Cardiac muscle cell (in vitro differentiated cells and primary cell): Measurements from ENCODE around the gene NDUFAF8. TPM values are rescaled to one million over a fixed set of nuclear protein-coding genes. Genes with fewer than 3 reads are reported as not detected.

Experiments used
- DNase-seq, 2 donors: peaks; one replicate each; pipeline versions ENCODE4 v3.0.0 to v3.0.0-alpha.2; 2010 to 2017; ENCODE audit warnings: low read depth in 1 of 2, low spot score in 1 of 2
- H3K27ac ChIP-seq: fragments of 200-600 bp; sonication (generic); 2 replicates; pipeline ENCODE4 v1.5.1; 2016
- H3K27me3 ChIP-seq: fragments of 200-600 bp; sonication (generic); 2 replicates; pipeline ENCODE4 v1.6.0; 2016; ENCODE audit warnings: control low read depth
- H3K36me3 ChIP-seq: fragments of 200-600 bp; sonication (generic); 2 replicates; pipeline ENCODE4 v1.5.1; 2016; ENCODE audit warnings: control low read depth
- H3K4me1 ChIP-seq: fragments of 200-600 bp; sonication (generic); 2 replicates; pipeline ENCODE4 v1.8.1; 2017; ENCODE audit warnings: low read depth, mild to moderate bottlenecking, mixed run types
- H3K4me3 ChIP-seq: fragments of 200-600 bp; sonication (generic); 2 replicates; pipeline ENCODE4 v1.5.1; 2016; ENCODE audit warnings: mild to moderate bottlenecking
- H3K9me3 ChIP-seq: fragments of 200-600 bp; sonication (generic); 2 replicates; pipeline ENCODE4 v1.5.1; 2017; ENCODE audit warnings: low read depth, mild to moderate bottlenecking, control low read depth
- CTCF ChIP-seq: IDR thresholded peaks from 2 replicates; pipeline ENCODE4 v1.5.1; 2012; ENCODE audit warnings: low read depth, mild to moderate bottlenecking, low read length
- polyA plus RNA-seq: library from polyadenylated mRNA; unstranded; fragments of >200 nt; fragmentation: Nextera tagmentation; extraction: Ambion mirVana; gene quantifications from 2 replicates; pipeline ENCODE4 v1.2.1, GENCODE V29; 2016
- total RNA-seq: library from RNA; depleted of rRNA; stranded (reverse); fragments of >200 nt; gene quantifications from 2 replicates; pipeline ENCODE4 v1.2.3, GENCODE V29; 2016

Gene NDUFAF8
- total and polyA plus RNA-seq, 2 experiments from 2014 or later: 52.3 to 142 TPM

DNA sequence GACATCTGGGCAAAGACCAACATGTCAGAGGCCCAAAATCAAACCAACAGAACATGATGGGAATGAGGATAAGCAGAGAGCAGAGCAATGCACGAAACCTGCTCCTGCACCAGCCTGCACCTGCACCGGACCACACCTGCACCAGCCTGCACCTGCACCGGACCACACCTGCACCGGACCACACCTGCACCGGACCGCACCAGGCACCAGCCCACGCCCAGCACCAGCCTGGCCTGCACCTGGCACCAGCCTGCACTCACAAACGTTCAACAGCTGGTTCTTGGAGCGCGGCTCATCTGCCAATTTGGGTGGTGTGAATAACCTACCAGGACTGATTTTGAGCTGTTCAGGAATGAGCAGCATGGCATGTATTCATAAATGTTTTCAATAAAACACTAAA lies 34.5 kb upstream of the NDUFAF8 start:
- H3K36me3 ChIP-seq: no peaks in the 10 kb centered on the region
- TF ChIP-seq CTCF: no peak
- no peak overlapping the region for H3K4me3 ChIP-seq
- no peak overlapping the region for H3K27ac ChIP-seq
- H3K4me1 ChIP-seq: no peaks in the 10 kb centered on the region
- H3K9me3 ChIP-seq: no peaks in the 10 kb centered on the region
- DNase-seq: no peak
- no peaks in the 10 kb centered on the region for H3K27me3 ChIP-seq

- Histone ChIP-seq H3K36me3 (no peaks in the 10 kb centered on the region), H3K27me3 (no peaks in the 10 kb centered on the region)
Measured at GRCh38 chr17:81206166-81206565, 33.0 kb upstream of the NDUFAF8 start.

DNA sequence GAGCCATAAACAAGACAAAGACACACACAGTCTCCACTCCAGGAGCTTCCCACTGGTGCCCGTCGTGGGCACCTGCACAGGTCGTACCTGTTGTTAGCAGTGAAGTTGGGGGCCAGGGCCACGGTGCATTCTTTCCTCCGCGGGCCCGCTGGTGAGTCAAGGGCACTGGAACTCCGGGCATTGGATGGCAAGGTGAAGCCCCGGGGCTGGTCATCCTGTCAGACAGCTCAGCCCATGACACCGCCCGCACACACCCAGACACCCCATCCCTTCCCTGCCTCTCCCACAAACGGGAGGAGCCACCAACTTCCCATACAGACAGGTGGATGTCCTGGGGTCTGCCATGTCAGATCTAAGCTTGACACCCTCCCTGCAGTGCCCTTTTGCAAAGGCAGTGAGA lies 32.5 kb upstream of the NDUFAF8 start:
- Histone ChIP-seq H3K36me3 (no peaks in the 10 kb centered on the region), H3K4me3 (no peak overlapping the region), H3K27ac (no peak overlapping the region), H3K27me3 (no peaks in the 10 kb centered on the region), H3K4me1 (no peaks in the 10 kb centered on the region), H3K9me3 (no peaks in the 10 kb centered on the region)
- DNase-seq: no peak
- no peak for TF ChIP-seq CTCF

More at GRCh38 chr17:81206166-81206565, 33.0 kb upstream of the NDUFAF8 start:
- no peaks in the 10 kb centered on the region for H3K4me1 ChIP-seq
- H3K27ac ChIP-seq: no peak overlapping the region
- no peaks in the 10 kb centered on the region for H3K9me3 ChIP-seq
- TF ChIP-seq CTCF: no peak
- no peak overlapping the region for H3K4me3 ChIP-seq
- no peak for DNase-seq

GRCh38 chr17:81207610-81208581 lies 31.2 kb upstream of the NDUFAF8 start:
- no peaks in the 10 kb centered on the region for H3K27me3 ChIP-seq
- no peak for TF ChIP-seq CTCF

DNA sequence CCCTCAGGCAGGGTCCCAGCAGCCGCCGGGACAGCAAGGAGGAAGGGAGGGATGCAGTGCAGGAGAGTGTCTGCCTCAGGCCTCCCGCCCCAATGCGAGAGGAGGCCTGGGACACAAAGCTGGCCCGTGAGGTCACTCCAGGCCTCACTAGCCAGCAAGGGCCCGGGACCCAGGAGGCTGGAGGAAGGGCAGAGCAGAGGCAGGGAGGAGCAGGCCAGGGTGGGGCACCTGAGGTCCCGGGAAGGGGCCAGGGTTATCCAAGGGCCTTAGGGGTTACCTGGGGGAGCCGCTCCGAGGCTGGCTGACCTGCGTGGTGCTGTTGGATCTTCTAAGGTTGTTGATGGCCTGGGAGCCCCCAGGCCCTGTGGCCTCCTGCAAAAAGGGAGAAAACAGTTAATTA lies 30.5 kb upstream of the NDUFAF8 start:
- no peak overlapping the region for H3K4me3 ChIP-seq
- no peak overlapping the region for H3K27ac ChIP-seq
- no peak for TF ChIP-seq CTCF
- no peak for DNase-seq
- no peaks in the 10 kb centered on the region for H3K27me3 ChIP-seq
- no peaks in the 10 kb centered on the region for H3K4me1 ChIP-seq
- no peaks in the 10 kb centered on the region for H3K9me3 ChIP-seq
- H3K36me3 ChIP-seq: no peaks in the 10 kb centered on the region

More at GRCh38 chr17:81207610-81208581, 31.2 kb upstream of the NDUFAF8 start:
- H3K27ac ChIP-seq: no peak overlapping the region
- no peaks in the 10 kb centered on the region for H3K9me3 ChIP-seq
- H3K36me3 ChIP-seq: no peaks in the 10 kb centered on the region
- DNase-seq: no peak
- no peak overlapping the region for H3K4me3 ChIP-seq
- H3K4me1 ChIP-seq: no peaks in the 10 kb centered on the region
